Measurements from ENCODE around the gene UIMC1.

UIMC1 gene

DNA sequence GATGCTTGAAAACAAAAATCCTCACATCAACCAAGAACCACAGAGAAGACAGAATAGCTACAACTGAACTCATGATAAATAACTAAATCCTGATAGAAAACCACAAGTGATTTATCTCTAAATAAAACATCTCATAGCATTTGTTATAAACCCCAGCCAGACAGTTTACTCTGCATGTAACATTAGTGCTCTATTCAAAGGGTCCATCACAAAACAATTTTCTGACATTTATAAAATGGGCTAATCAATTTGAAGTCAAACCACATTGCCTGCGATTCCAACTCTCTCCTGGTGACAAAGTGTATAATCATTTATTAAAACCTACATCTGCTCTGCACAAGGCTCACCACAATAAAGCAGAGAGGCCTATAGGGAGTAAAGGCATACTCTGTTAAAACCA is 49.8 kb downstream of the UIMC1 start:
- TF ChIP-seq, protein P1, sequence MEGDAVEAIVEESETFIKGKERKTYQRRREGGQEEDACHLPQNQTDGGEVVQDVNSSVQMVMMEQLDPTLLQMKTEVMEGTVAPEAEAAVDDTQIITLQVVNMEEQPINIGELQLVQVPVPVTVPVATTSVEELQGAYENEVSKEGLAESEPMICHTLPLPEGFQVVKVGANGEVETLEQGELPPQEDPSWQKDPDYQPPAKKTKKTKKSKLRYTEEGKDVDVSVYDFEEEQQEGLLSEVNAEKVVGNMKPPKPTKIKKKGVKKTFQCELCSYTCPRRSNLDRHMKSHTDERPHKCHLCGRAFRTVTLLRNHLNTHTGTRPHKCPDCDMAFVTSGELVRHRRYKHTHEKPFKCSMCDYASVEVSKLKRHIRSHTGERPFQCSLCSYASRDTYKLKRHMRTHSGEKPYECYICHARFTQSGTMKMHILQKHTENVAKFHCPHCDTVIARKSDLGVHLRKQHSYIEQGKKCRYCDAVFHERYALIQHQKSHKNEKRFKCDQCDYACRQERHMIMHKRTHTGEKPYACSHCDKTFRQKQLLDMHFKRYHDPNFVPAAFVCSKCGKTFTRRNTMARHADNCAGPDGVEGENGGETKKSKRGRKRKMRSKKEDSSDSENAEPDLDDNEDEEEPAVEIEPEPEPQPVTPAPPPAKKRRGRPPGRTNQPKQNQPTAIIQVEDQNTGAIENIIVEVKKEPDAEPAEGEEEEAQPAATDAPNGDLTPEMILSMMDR (IDR thresholded peaks at IDR 0.05), result no peak

DNA sequence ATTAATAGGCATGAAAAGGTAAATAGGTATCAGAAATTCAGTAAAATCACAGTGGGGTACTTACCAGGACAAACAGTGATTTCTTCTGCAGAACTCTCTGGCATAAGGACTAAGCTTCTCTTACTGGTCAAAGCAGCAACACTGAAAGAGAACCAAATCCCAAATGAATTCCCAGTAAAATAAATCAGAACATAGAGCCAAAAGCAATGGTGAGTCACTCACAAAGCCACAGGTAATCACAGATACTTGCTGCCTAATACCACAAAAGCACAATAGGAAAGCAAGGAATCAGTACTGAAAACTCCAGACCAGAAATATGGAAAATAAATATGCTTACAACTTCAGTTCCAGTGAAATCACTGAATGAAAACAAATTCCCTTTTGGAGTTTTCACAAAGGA is 50.7 kb downstream of the UIMC1 start:
- TF ChIP-seq, protein P1 (IDR thresholded peaks at IDR 0.05), result no peak

DNA sequence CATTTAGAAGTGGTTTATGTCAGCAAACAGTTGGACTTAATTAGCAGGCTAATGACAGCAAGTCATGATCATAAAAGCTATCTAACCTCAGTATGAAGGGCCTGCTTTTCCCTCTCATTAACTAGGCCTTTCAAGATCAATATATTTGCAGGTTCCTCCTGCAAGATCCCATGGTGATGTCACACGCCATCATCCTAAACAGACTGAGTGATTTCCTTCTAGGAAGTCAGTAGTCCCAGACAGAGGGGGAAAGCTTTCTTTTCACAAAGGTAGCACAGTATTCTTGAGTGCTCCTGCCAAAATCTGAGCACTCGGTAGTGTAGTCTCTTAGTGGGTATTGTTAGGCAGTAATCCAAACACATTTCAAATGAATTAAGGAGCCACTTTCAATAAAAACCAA is 52.5 kb downstream of the UIMC1 start:
- TF ChIP-seq, protein P1 (IDR thresholded peaks at IDR 0.05), result no peak

DNA sequence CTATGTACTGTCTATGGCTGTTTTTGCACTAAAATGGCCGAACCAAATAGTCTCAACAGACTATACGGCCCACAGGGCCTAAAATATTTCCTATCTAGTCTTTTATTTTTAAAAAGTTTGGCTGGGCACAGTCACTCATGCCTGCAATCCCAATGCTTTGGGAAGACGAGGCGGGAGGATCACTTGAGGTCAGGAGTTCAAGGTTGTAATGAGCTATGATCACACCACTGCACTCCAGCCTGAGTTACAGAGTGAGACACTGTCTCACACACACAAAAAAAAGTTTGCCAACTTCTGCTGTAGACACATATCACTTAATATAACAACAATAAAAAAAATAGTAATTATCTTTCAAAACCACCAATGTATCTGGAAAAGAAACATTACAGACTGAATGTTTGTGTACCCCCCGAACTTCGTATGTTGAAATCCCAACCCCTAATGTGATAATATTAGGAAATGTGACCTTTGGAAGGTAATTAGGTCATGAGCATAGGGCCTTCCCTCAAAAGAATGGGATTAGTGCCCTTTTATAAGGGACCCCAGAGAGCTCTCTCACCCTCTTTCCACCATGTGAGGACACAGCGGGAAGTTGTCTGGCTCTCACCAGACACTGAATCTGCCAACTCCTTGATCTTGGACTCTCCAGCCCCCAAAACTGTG is 53.9 kb downstream of the UIMC1 start:
- TF ChIP-seq, protein P1 (IDR thresholded peaks at IDR 0.05), result no peak

DNA sequence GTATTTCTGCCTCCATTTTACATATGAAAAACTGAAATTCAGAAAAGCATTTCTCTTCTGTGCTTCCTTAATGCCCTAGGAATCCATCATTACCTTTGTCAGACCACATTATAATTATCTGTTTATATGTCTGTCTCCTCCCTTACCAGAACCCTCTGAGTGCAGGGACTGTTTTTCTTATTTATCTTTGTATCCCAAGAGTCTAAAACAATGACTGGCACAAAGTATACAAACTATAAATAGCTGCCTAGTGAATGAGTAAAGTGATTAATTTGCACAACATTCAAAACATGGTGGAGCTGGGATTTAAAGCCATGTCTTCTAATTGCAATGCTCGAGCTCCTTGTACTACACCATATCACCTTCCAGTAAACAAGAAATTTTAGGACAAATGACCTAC is 58.1 kb downstream of the UIMC1 start:
- TF ChIP-seq, protein P1 (IDR thresholded peaks at IDR 0.05), result no peak

DNA sequence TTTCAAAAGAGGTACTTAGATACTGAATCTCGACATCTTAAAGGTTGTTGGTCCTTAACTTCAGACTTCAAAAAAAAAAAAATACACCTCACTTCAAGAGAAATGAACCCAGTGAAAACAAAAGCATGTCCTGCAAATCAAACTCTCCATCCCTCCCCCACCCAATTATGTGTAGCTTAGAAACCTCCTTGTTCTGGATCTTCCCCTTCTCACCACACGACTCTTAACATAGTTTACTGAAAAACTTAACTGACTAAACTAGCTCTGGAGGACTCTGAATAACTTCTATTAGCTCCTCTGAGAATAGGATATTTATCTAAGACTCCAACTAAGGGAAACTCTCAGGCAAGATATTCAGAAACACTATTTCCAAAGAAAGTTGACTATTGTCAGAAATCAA is 58.7 kb downstream of the UIMC1 start:
- TF ChIP-seq, protein P1 (IDR thresholded peaks at IDR 0.05), result no peak

DNA sequence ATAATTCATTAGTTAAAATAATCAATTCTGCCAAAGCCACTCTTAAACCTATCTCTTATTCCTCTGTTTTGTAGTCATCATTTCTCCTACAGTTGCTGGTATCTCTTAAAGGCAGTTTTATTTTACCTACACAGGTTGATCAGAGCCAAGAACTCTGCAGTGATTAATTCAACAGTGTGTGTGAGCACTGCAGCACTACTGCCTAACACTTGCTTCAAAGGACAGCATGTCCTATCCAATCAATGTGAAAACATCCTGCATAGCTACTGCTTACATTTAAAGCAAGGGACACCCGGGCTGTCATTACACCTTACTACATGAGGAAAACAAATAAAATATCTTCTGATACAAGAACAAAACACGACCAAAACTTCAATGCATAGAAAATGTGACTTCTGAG is 62.3 kb downstream of the UIMC1 start:
- TF ChIP-seq, protein P1 (IDR thresholded peaks at IDR 0.05), result no peak

DNA sequence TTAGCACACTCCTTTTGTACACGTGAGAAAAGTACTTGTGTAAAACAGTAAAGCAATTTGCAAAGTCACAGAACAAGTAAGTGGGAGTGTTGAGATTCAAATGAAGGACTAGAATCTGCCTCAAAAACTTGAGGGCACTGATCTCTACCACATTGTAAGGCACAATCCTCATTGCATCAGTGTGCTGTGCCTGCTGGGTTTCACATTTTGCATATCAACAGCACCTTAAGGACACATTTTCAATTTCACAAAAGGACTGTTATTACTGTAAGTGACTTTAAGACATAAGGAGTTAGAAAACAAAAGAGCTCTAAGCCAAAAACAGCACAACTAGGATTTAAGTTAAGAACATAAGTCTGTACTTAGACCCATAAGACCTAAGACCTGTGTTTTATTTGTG is 62.8 kb downstream of the UIMC1 start:
- TF ChIP-seq, protein P1 (IDR thresholded peaks at IDR 0.05), result no peak
